Measurements from ENCODE around the gene ZDHHC14.

The ZDHHC14 gene

GRCh38 chr6:157483770-157484169, 102.8 kb downstream of the ZDHHC14 start:
- Histone ChIP-seq H3K4me3 (ENCODE audit: low read length) (no peak overlapping the region), H3K36me3 (ENCODE audit: control insufficient read depth, insufficient read depth, low read length) (no peaks in the 10 kb centered on the region), H3K9ac (ENCODE audit: low read length) (no peak overlapping the region), H3K27me3 (ENCODE audit: control insufficient read depth, insufficient read depth, low read length) (no peaks in the 10 kb centered on the region), H3K4me1 (ENCODE audit: control insufficient read depth, insufficient read depth, low read length) (peaks cover 19% of the 10 kb centered on the region), H3K9me3 (ENCODE audit: control insufficient read depth, low read length) (no peaks in the 10 kb centered on the region)

GRCh38 chr6:157484181-157484580, 103.2 kb downstream of the ZDHHC14 start:
- no peak overlapping the region for H3K4me3 ChIP-seq (ENCODE audit: low read length)
- no peaks in the 10 kb centered on the region for H3K9me3 ChIP-seq (ENCODE audit: control insufficient read depth, low read length)
- no peak overlapping the region for H3K9ac ChIP-seq (ENCODE audit: low read length)
- peaks cover 15% of the 10 kb centered on the region for H3K4me1 ChIP-seq (ENCODE audit: control insufficient read depth, insufficient read depth, low read length)
- H3K36me3 ChIP-seq (ENCODE audit: control insufficient read depth, insufficient read depth, low read length): no peaks in the 10 kb centered on the region
- no peaks in the 10 kb centered on the region for H3K27me3 ChIP-seq (ENCODE audit: control insufficient read depth, insufficient read depth, low read length)

GRCh38 chr6:157486572-157486971, 105.6 kb downstream of the ZDHHC14 start:
- no peak overlapping the region for H3K9ac ChIP-seq (ENCODE audit: low read length)
- H3K27me3 ChIP-seq (ENCODE audit: control insufficient read depth, insufficient read depth, low read length): no peaks in the 10 kb centered on the region
- no peaks in the 10 kb centered on the region for H3K36me3 ChIP-seq (ENCODE audit: control insufficient read depth, insufficient read depth, low read length)
- H3K4me1 ChIP-seq (ENCODE audit: control insufficient read depth, insufficient read depth, low read length): peaks cover 4% of the 10 kb centered on the region
- H3K9me3 ChIP-seq (ENCODE audit: control insufficient read depth, low read length): no peaks in the 10 kb centered on the region
- H3K4me3 ChIP-seq (ENCODE audit: low read length): no peak overlapping the region

GRCh38 chr6:157487110-157487773, 106.3 kb downstream of the ZDHHC14 start:
- no peaks in the 10 kb centered on the region for H3K36me3 ChIP-seq (ENCODE audit: control insufficient read depth, insufficient read depth, low read length)

GRCh38 chr6:157488058-157488457, 107.1 kb downstream of the ZDHHC14 start:
- Histone ChIP-seq H3K4me1 (ENCODE audit: control insufficient read depth, insufficient read depth, low read length) (no peaks in the 10 kb centered on the region), H3K9me3 (ENCODE audit: control insufficient read depth, low read length) (no peaks in the 10 kb centered on the region)

More at GRCh38 chr6:157487110-157487773, 106.3 kb downstream of the ZDHHC14 start:
- Histone ChIP-seq H3K9me3 (ENCODE audit: control insufficient read depth, low read length) (no peaks in the 10 kb centered on the region), H3K9ac (ENCODE audit: low read length) (no peak overlapping the region), H3K27me3 (ENCODE audit: control insufficient read depth, insufficient read depth, low read length) (no peaks in the 10 kb centered on the region), H3K4me1 (ENCODE audit: control insufficient read depth, insufficient read depth, low read length) (no peaks in the 10 kb centered on the region), H3K4me3 (ENCODE audit: low read length) (no peak overlapping the region)

GRCh38 chr6:157488716-157489118, 107.7 kb downstream of the ZDHHC14 start:
- H3K36me3 ChIP-seq (ENCODE audit: control insufficient read depth, insufficient read depth, low read length): no peaks in the 10 kb centered on the region
- H3K9ac ChIP-seq (ENCODE audit: low read length): no peak overlapping the region
- no peak overlapping the region for H3K4me3 ChIP-seq (ENCODE audit: low read length)
- H3K4me1 ChIP-seq (ENCODE audit: control insufficient read depth, insufficient read depth, low read length): no peaks in the 10 kb centered on the region
- no peaks in the 10 kb centered on the region for H3K9me3 ChIP-seq (ENCODE audit: control insufficient read depth, low read length)
- no peaks in the 10 kb centered on the region for H3K27me3 ChIP-seq (ENCODE audit: control insufficient read depth, insufficient read depth, low read length)

More at GRCh38 chr6:157488058-157488457, 107.1 kb downstream of the ZDHHC14 start:
- H3K9ac ChIP-seq (ENCODE audit: low read length): no peak overlapping the region
- no peak overlapping the region for H3K4me3 ChIP-seq (ENCODE audit: low read length)
- no peaks in the 10 kb centered on the region for H3K36me3 ChIP-seq (ENCODE audit: control insufficient read depth, insufficient read depth, low read length)
- H3K27me3 ChIP-seq (ENCODE audit: control insufficient read depth, insufficient read depth, low read length): no peaks in the 10 kb centered on the region

GRCh38 chr6:157490611-157491269, 109.8 kb downstream of the ZDHHC14 start:
- no peaks in the 10 kb centered on the region for H3K9me3 ChIP-seq (ENCODE audit: control insufficient read depth, low read length)
- H3K9ac ChIP-seq (ENCODE audit: low read length): no peak overlapping the region
- peaks cover 9% of the 10 kb centered on the region for H3K4me1 ChIP-seq (ENCODE audit: control insufficient read depth, insufficient read depth, low read length)
- H3K4me3 ChIP-seq (ENCODE audit: low read length): no peak overlapping the region
- no peaks in the 10 kb centered on the region for H3K27me3 ChIP-seq (ENCODE audit: control insufficient read depth, insufficient read depth, low read length)
- no peaks in the 10 kb centered on the region for H3K36me3 ChIP-seq (ENCODE audit: control insufficient read depth, insufficient read depth, low read length)

GRCh38 chr6:157491571-157492232, 110.7 kb downstream of the ZDHHC14 start:
- no peak overlapping the region for H3K4me3 ChIP-seq (ENCODE audit: low read length)
- no peaks in the 10 kb centered on the region for H3K36me3 ChIP-seq (ENCODE audit: control insufficient read depth, insufficient read depth, low read length)

GRCh38 chr6:157492249-157492648, 111.3 kb downstream of the ZDHHC14 start:
- no peaks in the 10 kb centered on the region for H3K27me3 ChIP-seq (ENCODE audit: control insufficient read depth, insufficient read depth, low read length)
- no peaks in the 10 kb centered on the region for H3K9me3 ChIP-seq (ENCODE audit: control insufficient read depth, low read length)
- no peaks in the 10 kb centered on the region for H3K36me3 ChIP-seq (ENCODE audit: control insufficient read depth, insufficient read depth, low read length)
- H3K4me3 ChIP-seq (ENCODE audit: low read length): no peak overlapping the region
- peaks cover 9% of the 10 kb centered on the region for H3K4me1 ChIP-seq (ENCODE audit: control insufficient read depth, insufficient read depth, low read length)
- H3K9ac ChIP-seq (ENCODE audit: low read length): no peak overlapping the region

More at GRCh38 chr6:157491571-157492232, 110.7 kb downstream of the ZDHHC14 start:
- H3K9ac ChIP-seq (ENCODE audit: low read length): no peak overlapping the region
- H3K27me3 ChIP-seq (ENCODE audit: control insufficient read depth, insufficient read depth, low read length): no peaks in the 10 kb centered on the region
- no peaks in the 10 kb centered on the region for H3K9me3 ChIP-seq (ENCODE audit: control insufficient read depth, low read length)
- H3K4me1 ChIP-seq (ENCODE audit: control insufficient read depth, insufficient read depth, low read length): peaks cover 9% of the 10 kb centered on the region

- Histone ChIP-seq H3K4me1 (ENCODE audit: control insufficient read depth, insufficient read depth, low read length) (peaks cover 9% of the 10 kb centered on the region), H3K4me3 (ENCODE audit: low read length) (no peak overlapping the region), H3K9me3 (ENCODE audit: control insufficient read depth, low read length) (no peaks in the 10 kb centered on the region), H3K27me3 (ENCODE audit: control insufficient read depth, insufficient read depth, low read length) (no peaks in the 10 kb centered on the region), H3K9ac (ENCODE audit: low read length) (no peak overlapping the region), H3K36me3 (ENCODE audit: control insufficient read depth, insufficient read depth, low read length) (no peaks in the 10 kb centered on the region)
These were observed 111.8 kb downstream of the ZDHHC14 start for GRCh38 chr6:157492741-157493140.

GRCh38 chr6:157493173-157493572, 112.2 kb downstream of the ZDHHC14 start:
- Histone ChIP-seq H3K4me3 (ENCODE audit: low read length) (no peak overlapping the region), H3K36me3 (ENCODE audit: control insufficient read depth, insufficient read depth, low read length) (no peaks in the 10 kb centered on the region), H3K9me3 (ENCODE audit: control insufficient read depth, low read length) (no peaks in the 10 kb centered on the region), H3K9ac (ENCODE audit: low read length) (no peak overlapping the region), H3K27me3 (ENCODE audit: control insufficient read depth, insufficient read depth, low read length) (no peaks in the 10 kb centered on the region), H3K4me1 (ENCODE audit: control insufficient read depth, insufficient read depth, low read length) (peaks cover 9% of the 10 kb centered on the region)

- H3K9me3 ChIP-seq (ENCODE audit: control insufficient read depth, low read length): no peaks in the 10 kb centered on the region
- H3K27me3 ChIP-seq (ENCODE audit: control insufficient read depth, insufficient read depth, low read length): no peaks in the 10 kb centered on the region
- no peaks in the 10 kb centered on the region for H3K36me3 ChIP-seq (ENCODE audit: control insufficient read depth, insufficient read depth, low read length)
- H3K9ac ChIP-seq (ENCODE audit: low read length): no peak overlapping the region
- H3K4me1 ChIP-seq (ENCODE audit: control insufficient read depth, insufficient read depth, low read length): peaks cover 9% of the 10 kb centered on the region
- H3K4me3 ChIP-seq (ENCODE audit: low read length): no peak overlapping the region
These were observed 112.6 kb downstream of the ZDHHC14 start for GRCh38 chr6:157493576-157493975.

Data from mucosa of stomach (tissue), 1 donor.